ENCODE data around the gene LAMB1. TPM values are rescaled to one million over a fixed set of nuclear protein-coding genes. Genes with fewer than 3 reads are reported as not detected.

Gene LAMB1
- total and polyA plus RNA-seq, 2 of the 13 experiments (the other 11 are each of a cell fraction or from before 2014, with no cell fraction given), result 109 to 124 TPM

DNA sequence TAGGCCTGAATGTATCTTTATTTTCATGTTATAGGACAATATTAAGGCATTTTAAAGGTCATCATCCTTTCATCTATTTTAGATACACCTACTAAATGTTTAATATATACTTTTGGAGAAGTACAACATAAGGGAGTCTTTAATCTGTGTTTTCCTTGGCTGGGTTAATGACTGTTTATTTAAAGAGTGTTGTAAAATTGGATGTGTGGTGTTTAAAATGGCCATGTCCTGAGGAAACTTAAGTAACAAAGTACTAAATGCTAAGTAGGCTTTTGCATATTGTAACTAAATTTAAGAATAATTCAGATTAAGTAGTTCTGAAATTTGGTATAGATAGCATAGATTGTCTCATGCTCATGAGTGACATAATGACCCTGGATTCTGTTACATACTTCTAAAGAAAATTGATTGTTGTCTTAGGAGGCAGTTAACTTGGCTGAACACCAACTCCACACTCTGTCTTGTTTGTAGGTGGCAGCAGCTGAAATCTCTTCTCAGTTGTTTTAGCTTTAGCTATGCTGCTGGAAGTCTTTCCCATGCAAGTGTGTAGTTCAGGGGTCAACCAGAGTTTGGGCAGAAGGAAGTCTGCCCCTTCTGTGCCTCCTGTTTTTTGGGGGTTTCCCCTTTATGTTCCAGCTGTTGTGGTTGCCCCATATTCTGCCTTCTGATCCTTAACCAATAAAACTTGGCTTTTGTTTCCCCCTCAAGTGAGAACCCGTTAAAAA, 82.8 kb downstream of the LAMB1 start:
- TF ChIP-seq SRSF4 (IDR thresholded peaks at IDR 0.05; ENCODE audit: low read depth, low read length, poor library complexity, severe bottlenecking) (no peak), RBM22 (optimal IDR thresholded peaks at IDR 0.05; ENCODE audit: low read length) (peak; percentile 69)
- intact Hi-C loops (cut with micrococcal nuclease; ENCODE audit: unreplicated experiment) (loop anchor here (2.0 kb wide), 1 partner anchor 75 kb away; no protein-coding TSS in a partner anchor), in situ Hi-C loops (cut with HindIII; ENCODE audit: extremely low pct_ligation_motif_present, low pct_unique_long_range_greater_than_20kb) (no loop called here)
- no peaks in the 10 kb centered on the region for H4K20me1 ChIP-seq (ENCODE audit: insufficient read depth, low read length)
- no peaks in the 10 kb centered on the region for H3K4me1 ChIP-seq (ENCODE audit: insufficient read depth, low read length)
- no peak overlapping the region for H3K4me3 ChIP-seq (replicated peaks in 1 of 3; ENCODE audit: insufficient read depth in 1 of 3, low read depth in 2 of 3, low read length in 3 of 3)
- no peak for ATAC-seq
- POLR2A ChIA-PET, result no interaction called here
- peaks cover 16 to 55% of the 10 kb centered on the region in 2 experiments; a peak in 4 of 5 replicates for H3K36me3 ChIP-seq (replicated peaks in 1 of 2; ENCODE audit: control insufficient read depth in 1 of 2, insufficient read depth in 2 of 2, low read length in 2 of 2)
- H3K27me3 ChIP-seq (ENCODE audit: control insufficient read depth in 1 of 2, insufficient read depth in 2 of 2, low read length in 2 of 2), result no peaks in the 10 kb centered on the region
- no peak overlapping the region for H3K4me2 ChIP-seq (ENCODE audit: low read depth, low read length)
- no peaks in the 10 kb centered on the region for H3K9me3 ChIP-seq (ENCODE audit: low read length)
- H3K9ac ChIP-seq (ENCODE audit: insufficient read depth, low read depth, low read length), result no peak overlapping the region
- no peak overlapping the region for H2AFZ ChIP-seq (ENCODE audit: low read length)
- H3K79me2 ChIP-seq (ENCODE audit: insufficient read depth, low read length), result no peaks in the 10 kb centered on the region
- DNase-seq (ENCODE audit: low spot score), result no peak
- FAIRE-seq, result no peak
- no peak overlapping the region for H3K27ac ChIP-seq (ENCODE audit: extremely low read length, insufficient read depth, low read length)
- 80% methylated on average over 1 of the region's 1 CpG for WGBS (ENCODE audit: low lambda C conversion rate)
- CTCF ChIA-PET (ENCODE audit: low intra/inter-chr PET ratio, low total read pairs), result no interaction called here
- no TSS peak for BruUV-seq (replicated peaks)

GRCh38 chr7:107918948-107919347, 84.0 kb downstream of the LAMB1 start:
- Histone ChIP-seq H3K36me3 (replicated peaks in 1 of 2; ENCODE audit: control insufficient read depth in 1 of 2, insufficient read depth in 2 of 2, low read length in 2 of 2) (peaks cover 15 to 49% of the 10 kb centered on the region in 2 experiments; a peak in 4 of 5 replicates), H4K20me1 (ENCODE audit: insufficient read depth, low read length) (no peaks in the 10 kb centered on the region), H3K27me3 (ENCODE audit: control insufficient read depth in 1 of 2, insufficient read depth in 2 of 2, low read length in 2 of 2) (no peaks in the 10 kb centered on the region), H2AFZ (ENCODE audit: low read length) (no peak overlapping the region), H3K4me1 (ENCODE audit: insufficient read depth, low read length) (no peaks in the 10 kb centered on the region), H3K4me3 (replicated peaks in 1 of 3; ENCODE audit: insufficient read depth in 1 of 3, low read depth in 2 of 3, low read length in 3 of 3) (no peak overlapping the region), H3K79me2 (ENCODE audit: insufficient read depth, low read length) (no peaks in the 10 kb centered on the region), H3K27ac (ENCODE audit: extremely low read length, insufficient read depth, low read length) (no peak overlapping the region), H3K9me3 (ENCODE audit: low read length) (no peaks in the 10 kb centered on the region), H3K9ac (ENCODE audit: insufficient read depth, low read depth, low read length) (no peak overlapping the region), H3K4me2 (ENCODE audit: low read depth, low read length) (no peak overlapping the region)
- WGBS (ENCODE audit: low lambda C conversion rate), result 99% methylated on average over 2 of the region's 2 CpGs
- intact Hi-C loops (cut with micrococcal nuclease; ENCODE audit: unreplicated experiment) (no loop called here), in situ Hi-C loops (cut with HindIII; ENCODE audit: extremely low pct_ligation_motif_present, low pct_unique_long_range_greater_than_20kb) (no loop called here)
- no peak for ATAC-seq
- no peak for FAIRE-seq
- no TSS peak for BruUV-seq (replicated peaks)
- ChIA-PET CTCF (ENCODE audit: low intra/inter-chr PET ratio, low total read pairs) (no interaction called here), POLR2A (no interaction called here)
- no peak for DNase-seq (ENCODE audit: low spot score)
- TF ChIP-seq RBM22 (optimal IDR thresholded peaks at IDR 0.05; ENCODE audit: low read length) (no peak), ISX (CRISPR knock-in tag; conservative IDR thresholded peaks at IDR 0.05) (no peak), ZNF724P (CRISPR knock-in tag; IDR thresholded peaks at IDR 0.05; ENCODE audit: borderline replicate concordance) (no peak), RFX1 (IDR thresholded peaks at IDR 0.05) (no peak), CAMTA2 (CRISPR knock-in tag; IDR thresholded peaks at IDR 0.05; ENCODE audit: borderline replicate concordance) (no peak), GRHL1 (CRISPR knock-in tag; conservative IDR thresholded peaks at IDR 0.05) (no peak), ZNF674 (CRISPR knock-in tag; IDR thresholded peaks at IDR 0.05; ENCODE audit: low read depth) (no peak), ZNF788 (CRISPR knock-in tag; IDR thresholded peaks at IDR 0.05; ENCODE audit: borderline replicate concordance) (no peak), ETV6 (CRISPR knock-in tag; conservative IDR thresholded peaks at IDR 0.05) (no peak), ZNF598 (CRISPR knock-in tag; IDR thresholded peaks at IDR 0.05; ENCODE audit: borderline replicate concordance) (no peak), XBP1 (CRISPR knock-in tag; IDR thresholded peaks at IDR 0.05) (no peak)
- TF ChIP-seq, protein P1, sequence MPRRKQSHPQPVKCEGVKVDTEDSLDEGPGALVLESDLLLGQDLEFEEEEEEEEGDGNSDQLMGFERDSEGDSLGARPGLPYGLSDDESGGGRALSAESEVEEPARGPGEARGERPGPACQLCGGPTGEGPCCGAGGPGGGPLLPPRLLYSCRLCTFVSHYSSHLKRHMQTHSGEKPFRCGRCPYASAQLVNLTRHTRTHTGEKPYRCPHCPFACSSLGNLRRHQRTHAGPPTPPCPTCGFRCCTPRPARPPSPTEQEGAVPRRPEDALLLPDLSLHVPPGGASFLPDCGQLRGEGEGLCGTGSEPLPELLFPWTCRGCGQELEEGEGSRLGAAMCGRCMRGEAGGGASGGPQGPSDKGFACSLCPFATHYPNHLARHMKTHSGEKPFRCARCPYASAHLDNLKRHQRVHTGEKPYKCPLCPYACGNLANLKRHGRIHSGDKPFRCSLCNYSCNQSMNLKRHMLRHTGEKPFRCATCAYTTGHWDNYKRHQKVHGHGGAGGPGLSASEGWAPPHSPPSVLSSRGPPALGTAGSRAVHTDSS (CRISPR knock-in tag; conservative IDR thresholded peaks at IDR 0.05), result no peak
- TF ChIP-seq, protein P2, sequence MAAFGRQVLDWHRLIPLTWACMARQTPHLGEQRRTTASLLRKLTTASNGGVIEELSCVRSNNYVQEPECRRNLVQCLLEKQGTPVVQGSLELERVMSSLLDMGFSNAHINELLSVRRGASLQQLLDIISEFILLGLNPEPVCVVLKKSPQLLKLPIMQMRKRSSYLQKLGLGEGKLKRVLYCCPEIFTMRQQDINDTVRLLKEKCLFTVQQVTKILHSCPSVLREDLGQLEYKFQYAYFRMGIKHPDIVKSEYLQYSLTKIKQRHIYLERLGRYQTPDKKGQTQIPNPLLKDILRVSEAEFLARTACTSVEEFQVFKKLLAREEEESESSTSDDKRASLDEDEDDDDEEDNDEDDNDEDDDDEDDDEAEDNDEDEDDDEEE (CRISPR knock-in tag; IDR thresholded peaks at IDR 0.05), result no peak

All from HepG2 (cell line).